ENCODE measurements around the gene PSMC3.

PSMC3 gene

DNA sequence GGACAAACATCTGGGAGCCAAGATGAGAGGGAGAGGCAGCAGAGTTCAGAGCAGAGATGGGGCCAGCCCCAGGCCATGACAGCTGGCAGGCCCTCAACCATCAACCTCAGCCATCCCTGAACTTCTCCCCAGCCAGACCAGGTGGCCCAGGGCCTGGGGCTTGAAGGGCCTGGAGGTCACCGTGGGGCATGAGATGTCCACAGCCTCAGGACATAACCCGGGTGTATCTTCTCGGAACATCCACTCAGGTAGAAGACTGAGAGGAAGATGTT, 30.3 kb downstream of the PSMC3 start:
- in situ Hi-C loops (cut with HindIII; ENCODE audit: low sequenced_read_pairs) = no loop called here
- TF ChIP-seq, protein P1, sequence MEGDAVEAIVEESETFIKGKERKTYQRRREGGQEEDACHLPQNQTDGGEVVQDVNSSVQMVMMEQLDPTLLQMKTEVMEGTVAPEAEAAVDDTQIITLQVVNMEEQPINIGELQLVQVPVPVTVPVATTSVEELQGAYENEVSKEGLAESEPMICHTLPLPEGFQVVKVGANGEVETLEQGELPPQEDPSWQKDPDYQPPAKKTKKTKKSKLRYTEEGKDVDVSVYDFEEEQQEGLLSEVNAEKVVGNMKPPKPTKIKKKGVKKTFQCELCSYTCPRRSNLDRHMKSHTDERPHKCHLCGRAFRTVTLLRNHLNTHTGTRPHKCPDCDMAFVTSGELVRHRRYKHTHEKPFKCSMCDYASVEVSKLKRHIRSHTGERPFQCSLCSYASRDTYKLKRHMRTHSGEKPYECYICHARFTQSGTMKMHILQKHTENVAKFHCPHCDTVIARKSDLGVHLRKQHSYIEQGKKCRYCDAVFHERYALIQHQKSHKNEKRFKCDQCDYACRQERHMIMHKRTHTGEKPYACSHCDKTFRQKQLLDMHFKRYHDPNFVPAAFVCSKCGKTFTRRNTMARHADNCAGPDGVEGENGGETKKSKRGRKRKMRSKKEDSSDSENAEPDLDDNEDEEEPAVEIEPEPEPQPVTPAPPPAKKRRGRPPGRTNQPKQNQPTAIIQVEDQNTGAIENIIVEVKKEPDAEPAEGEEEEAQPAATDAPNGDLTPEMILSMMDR (IDR thresholded peaks at IDR 0.05; ENCODE audit: low read depth, low read length) = no peak
- H3K4me3 ChIP-seq (ENCODE audit: low read depth, low read length) = no peak overlapping the region
- no peak for DNase-seq (ENCODE audit: low read depth, low spot score)

GRCh38 chr11:47395223-47396048, 30.8 kb downstream of the PSMC3 start:
- no peak overlapping the region for H3K4me3 ChIP-seq (ENCODE audit: low read depth, low read length)
- TF ChIP-seq, protein P1 (IDR thresholded peaks at IDR 0.05; ENCODE audit: low read depth, low read length) = no peak
- no peak for DNase-seq (ENCODE audit: low read depth, low spot score)
- in situ Hi-C loops (cut with HindIII; ENCODE audit: low sequenced_read_pairs) = no loop called here

GRCh38 chr11:47394322-47395222, 31.7 kb downstream of the PSMC3 start:
- in situ Hi-C loops (cut with HindIII; ENCODE audit: low sequenced_read_pairs) = no loop called here
- TF ChIP-seq, protein P1 (IDR thresholded peaks at IDR 0.05; ENCODE audit: low read depth, low read length) = no peak
- DNase-seq (ENCODE audit: low read depth, low spot score) = peak; percentile 35
- no peak overlapping the region for H3K4me3 ChIP-seq (ENCODE audit: low read depth, low read length)

- TF ChIP-seq, protein P1 (IDR thresholded peaks at IDR 0.05; ENCODE audit: low read depth, low read length) = no peak
- in situ Hi-C loops (cut with HindIII; ENCODE audit: low sequenced_read_pairs) = no loop called here
- no peak overlapping the region for H3K4me3 ChIP-seq (ENCODE audit: low read depth, low read length)
These were observed 32.3 kb downstream of the PSMC3 start for GRCh38 chr11:47394050-47394321.

GRCh38 chr11:47393163-47394049, 32.8 kb downstream of the PSMC3 start:
- DNase-seq (ENCODE audit: low read depth, low spot score) = peak; percentile 65
- no peak overlapping the region for H3K4me3 ChIP-seq (ENCODE audit: low read depth, low read length)
- in situ Hi-C loops (cut with HindIII; ENCODE audit: low sequenced_read_pairs) = no loop called here
- TF ChIP-seq, protein P1 (IDR thresholded peaks at IDR 0.05; ENCODE audit: low read depth, low read length) = no peak

More at GRCh38 chr11:47394050-47394321, 32.3 kb downstream of the PSMC3 start:
- no peak for DNase-seq (ENCODE audit: low read depth, low spot score)

DNA sequence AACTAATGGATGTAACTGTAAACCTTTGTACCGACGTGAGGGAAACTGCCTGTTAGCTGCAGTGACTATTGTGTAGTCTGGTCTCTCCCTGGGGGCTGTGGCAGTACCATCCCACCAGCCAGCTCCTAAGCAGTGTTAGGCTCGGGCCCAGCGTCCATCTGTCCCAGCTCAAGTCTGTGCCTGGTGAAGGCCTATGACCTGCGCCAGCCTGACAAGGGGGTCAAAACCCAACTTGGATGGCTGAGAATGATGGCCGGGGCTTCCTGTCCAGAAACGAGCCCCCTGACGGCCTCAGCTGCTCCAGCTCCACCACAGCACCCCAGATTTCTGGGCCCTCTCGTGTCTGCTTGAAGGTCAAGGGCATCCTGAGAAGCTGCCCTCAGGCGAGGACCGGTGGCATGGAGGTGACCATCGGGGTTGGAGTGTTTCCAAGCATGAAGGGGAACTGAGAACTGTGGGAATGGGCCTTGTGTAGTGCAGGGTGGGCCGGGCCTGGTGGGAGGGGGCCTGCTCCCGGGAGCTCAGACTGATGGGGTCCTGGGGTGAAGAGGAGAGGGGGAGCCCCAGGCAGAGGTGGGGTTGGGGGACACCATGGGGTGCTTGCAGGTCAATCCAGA, 33.6 kb downstream of the PSMC3 start:
- TF ChIP-seq, protein P1 (IDR thresholded peaks at IDR 0.05; ENCODE audit: low read depth, low read length) = no peak
- in situ Hi-C loops (cut with HindIII; ENCODE audit: low sequenced_read_pairs) = no loop called here
- H3K4me3 ChIP-seq (ENCODE audit: low read depth, low read length) = no peak overlapping the region
- DNase-seq (ENCODE audit: low read depth, low spot score) = no peak

All from astrocyte of the spinal cord (primary cell).